GM20431 (cell line): Measurements from ENCODE around the gene LIF.

Experiments used
- in situ Hi-C: fragments of 300-500 bp; cut with MseI, MboI; formaldehyde crosslinking; loops from one replicate; pipeline ENCODE4 v1.15.0; 2020; ENCODE audit warnings: low sequenced_read_pairs; ENCODE audit not compliant: unreplicated experiment

The LIF gene

GRCh38 chr22:30245985-30246813, at the start of gene LIF:
TSS of gene LIF (minus strand) at chr22:30246759. CDS start at chr22:30246695, 64 bp downstream.
- in situ Hi-C loops, result no loop called here

- in situ Hi-C loops, result no loop called here
Measured at GRCh38 chr22:30296324-30296723, 49.8 kb upstream of the LIF start.

DNA sequence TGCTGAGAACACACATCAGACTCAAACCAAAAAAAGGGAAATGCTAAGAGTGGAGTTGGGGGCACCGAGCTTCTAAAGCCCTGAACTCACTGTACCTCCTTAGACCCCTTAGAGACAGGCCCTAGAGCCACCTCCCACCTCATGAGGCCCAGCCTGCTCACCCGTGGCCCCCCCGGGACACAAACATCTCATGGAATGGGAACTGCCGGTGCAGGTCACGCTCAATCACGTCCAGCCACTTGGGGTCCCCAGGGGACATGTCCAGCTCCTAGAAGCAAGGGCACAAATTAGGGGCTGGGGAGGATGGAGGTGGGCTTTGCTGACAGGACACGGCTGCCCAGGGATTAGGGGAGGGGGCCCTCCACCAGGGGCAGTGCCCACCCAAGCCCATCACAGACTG, 49.0 kb upstream of the LIF start:
- in situ Hi-C loops, result no loop called here

DNA sequence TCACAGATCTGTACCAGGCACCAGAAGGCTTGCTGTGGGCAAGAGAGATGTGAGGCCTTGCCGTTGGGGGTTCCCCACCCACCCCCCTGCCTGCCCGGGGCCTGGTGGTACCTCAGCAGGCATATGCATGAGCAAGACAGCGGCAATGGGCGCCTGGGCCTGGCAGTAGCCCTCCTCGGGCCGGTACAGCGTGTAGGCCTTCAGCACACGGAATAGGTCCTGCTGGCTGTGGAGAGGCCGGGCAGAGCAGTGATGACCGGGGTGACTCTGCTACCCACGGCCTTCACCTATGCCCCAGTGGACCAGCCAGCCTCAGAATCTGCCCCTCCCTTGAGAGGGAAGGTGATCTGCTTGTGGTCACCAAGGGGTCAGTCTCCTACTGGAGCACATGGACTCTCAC, 48.3 kb upstream of the LIF start:
- in situ Hi-C loops, result no loop called here

DNA sequence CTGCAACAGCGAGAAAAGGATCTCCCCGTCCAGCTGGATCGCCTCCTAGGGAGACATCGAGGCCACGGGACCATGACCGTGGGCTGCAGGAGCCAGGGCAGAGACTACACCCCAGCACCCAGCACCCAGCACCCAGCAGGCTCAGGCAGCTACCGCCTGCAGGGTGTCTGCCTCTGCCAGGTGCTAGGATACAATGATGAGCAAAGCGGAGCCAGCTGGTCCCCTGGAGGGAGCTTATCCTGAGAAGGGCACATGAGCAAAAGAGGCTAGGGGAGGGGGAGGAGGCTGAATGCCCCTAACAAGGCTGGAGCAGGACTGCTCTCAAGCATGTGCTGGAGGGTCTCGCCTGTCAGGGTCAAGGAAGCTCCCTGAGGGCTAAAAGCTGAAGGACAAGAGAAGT, 47.5 kb upstream of the LIF start:
- in situ Hi-C loops, result no loop called here

- in situ Hi-C loops, result no loop called here
Measured at GRCh38 chr22:30293026-30293425, 46.5 kb upstream of the LIF start.

DNA sequence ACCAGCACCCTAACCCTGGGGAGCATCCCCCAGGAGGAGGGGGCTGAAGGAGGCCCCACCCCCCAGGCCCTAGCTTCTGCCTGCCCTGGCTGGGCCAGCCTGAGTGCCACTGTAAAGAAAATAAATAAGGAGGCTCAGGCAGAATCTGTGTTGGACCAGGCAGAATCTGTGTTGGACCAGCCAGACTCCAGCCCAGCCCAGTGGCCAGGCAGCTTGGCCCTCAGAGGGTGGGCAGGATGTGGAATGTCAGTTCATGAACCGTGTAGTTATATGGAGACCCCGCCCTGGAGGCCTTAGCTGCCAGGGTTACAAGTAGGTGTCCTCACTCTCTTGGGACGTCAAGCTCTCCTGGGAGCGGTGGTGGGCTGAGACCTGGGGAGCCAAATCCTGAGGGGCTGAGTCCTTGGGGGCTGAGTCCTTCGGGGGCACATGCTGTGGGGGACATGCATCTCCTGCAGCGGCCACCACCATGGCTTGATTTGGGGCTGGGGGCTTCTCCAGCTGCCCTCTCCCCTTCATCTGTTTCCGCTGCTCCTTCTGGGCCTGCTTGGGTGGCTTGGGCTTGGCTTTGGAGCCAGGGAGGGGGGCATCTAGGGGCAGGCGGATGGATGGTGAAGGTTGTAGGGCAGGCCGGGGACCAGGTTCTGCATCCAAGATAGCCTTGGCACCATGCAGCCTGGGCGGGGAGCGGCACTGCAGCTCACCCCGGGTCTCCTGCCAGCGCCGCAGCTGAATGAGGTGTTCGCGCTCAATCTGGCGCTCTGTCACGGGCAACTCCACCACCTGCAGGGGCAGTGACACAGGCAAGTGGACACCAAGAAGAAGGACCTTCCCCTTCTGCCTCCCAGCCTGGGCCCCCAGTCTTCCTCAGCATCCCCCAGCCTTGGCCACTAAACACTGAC, 45.8 kb upstream of the LIF start:
- in situ Hi-C loops, result no loop called here

GRCh38 chr22:30291058-30291892, 44.7 kb upstream of the LIF start:
- in situ Hi-C loops, result no loop called here

DNA sequence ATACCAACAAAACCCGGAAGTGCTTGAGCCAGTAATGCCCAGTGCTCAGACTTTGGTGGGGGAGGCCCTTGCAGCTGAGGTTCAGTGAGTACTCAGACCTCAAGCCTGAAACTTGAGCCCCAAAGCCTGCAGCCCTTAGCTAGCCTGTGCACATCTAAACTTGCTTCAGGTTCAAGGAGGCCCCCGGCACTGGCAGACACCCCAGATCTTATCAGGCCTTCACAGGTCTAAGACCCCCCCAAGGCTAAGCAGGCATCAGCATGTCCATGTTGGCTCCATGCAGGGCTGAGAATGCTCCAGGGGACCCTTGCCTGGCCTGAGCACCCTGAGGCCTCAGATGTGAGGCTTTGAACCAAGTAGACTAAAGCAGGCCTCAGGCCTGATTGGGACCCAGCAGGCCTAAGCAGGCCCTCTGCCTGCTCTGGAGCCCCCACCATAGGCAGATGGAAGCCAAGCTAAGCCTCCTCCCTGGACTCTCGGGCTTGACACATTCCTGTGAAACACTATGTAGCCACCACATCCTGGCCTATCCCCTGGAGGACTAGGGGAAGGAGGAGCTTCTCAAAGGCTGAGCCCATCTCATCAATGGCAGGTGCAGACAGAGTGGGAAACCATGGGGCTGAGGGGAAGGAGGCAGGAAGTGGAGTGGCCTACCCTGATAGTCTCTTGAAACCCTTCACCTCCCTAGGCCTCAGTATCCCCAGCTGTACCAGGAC, 43.9 kb upstream of the LIF start:
- in situ Hi-C loops, result no loop called here

DNA sequence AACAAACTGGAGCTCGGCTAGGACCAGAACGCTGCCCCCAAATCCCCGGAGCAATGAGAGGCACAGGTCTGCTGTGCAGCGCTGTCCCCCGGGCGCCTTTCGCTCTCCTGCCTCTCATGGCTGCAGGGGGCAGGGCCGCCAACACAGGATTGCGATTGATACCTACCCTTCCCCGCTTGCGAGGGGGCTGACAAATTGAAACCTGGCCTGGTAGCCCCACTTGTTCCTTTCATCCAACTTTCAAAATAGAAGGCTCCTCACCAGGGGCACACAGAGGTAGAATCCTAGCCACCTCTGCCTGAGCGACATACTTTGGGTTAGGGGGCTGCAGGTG, 43.4 kb upstream of the LIF start:
- in situ Hi-C loops, result loop anchor here (10.0 kb wide), 1 partner anchor 95 kb away; the partner anchor contains the start of gene RNF215

- in situ Hi-C loops, result loop anchor here (10.0 kb wide), 1 partner anchor 95 kb away; the partner anchor contains the start of gene RNF215
Measured at GRCh38 chr22:30289141-30289979, 42.8 kb upstream of the LIF start, which contains the start of gene CASTOR1. TSS of gene CASTOR1 (minus strand) at chr22:30289505. CDS start at chr22:30289497, 8 bp downstream.

GRCh38 chr22:30288419-30289140, 42.0 kb upstream of the LIF start:
- in situ Hi-C loops, result loop anchor here (10.0 kb wide), 1 partner anchor 96 kb away; the partner anchor contains the start of gene RNF215

- in situ Hi-C loops, result loop anchor here (10.0 kb wide), 1 partner anchor 97 kb away; the partner anchor contains the start of gene RNF215
Measured at GRCh38 chr22:30287648-30288418, 41.3 kb upstream of the LIF start.

DNA sequence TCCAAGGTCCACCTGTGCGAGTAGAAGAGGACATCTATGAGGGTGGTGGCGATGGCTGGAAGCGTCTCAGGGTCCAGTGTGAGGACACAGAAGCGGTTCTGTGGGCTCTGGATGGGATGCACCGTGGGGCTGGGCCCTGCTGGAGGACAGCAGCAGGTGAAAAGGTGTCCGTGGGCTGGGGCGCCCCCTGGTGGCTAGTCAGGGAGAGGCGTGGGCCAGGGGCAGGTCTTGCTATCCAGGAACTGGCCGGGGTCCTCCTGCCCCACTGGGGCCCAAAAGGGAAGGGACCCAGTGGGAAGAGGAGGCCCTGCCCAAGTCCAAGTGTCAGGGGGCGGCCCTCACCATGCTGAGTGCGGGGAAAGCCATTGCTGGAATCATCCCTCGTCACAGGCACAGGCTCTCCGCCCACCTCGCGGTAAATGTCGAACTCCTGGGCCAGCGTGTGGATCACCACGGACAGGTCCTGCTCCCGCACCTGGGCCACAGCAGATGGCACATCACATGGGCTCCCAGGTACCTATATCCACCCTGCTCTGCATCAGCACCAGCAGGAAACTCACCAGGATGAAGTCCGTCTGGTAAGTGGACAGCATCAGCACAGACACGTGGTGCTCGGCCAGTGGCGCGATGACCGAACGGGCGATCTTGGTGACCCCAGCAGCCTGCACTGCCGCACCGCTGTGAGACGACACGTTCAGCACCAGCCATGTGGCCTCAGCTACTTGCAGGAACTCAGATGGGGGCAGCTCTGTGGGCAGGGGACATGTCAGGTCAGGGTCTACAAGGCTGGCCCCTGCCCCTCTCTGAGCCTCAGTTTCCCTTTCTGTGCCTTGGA, 40.5 kb upstream of the LIF start:
- in situ Hi-C loops, result loop anchor here (10.0 kb wide), 1 partner anchor 98 kb away; the partner anchor contains the start of gene RNF215

DNA sequence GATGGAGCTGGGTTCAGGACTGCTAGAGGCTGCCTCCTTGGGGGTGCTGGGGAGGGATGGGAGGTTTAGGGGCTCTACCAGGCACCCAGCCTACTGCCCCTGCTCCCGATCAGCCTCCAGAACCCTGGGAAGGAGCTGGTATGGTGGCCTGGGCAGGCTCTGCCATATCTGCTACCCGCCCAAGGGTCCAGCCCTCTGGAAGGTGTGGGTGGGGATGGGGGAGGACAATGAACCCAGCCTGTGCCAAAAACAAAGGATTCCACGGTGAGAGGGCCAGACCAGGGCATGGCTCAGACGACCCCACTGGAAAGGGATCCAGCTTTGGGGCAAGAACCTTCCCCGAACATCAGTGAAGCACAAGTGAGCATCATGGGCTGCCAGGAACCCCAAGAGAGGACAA, 39.8 kb upstream of the LIF start:
- in situ Hi-C loops, result loop anchor here (10.0 kb wide), 1 partner anchor 98 kb away; the partner anchor contains the start of gene RNF215

GRCh38 chr22:30285846-30286200, 39.3 kb upstream of the LIF start:
- in situ Hi-C loops, result loop anchor here (10.0 kb wide), 1 partner anchor 99 kb away; the partner anchor contains the start of gene RNF215
